Pons (tissue), 1 donor: ENCODE measurements around the gene MVB12B.

Source experiments
- DNase-seq: peaks from one replicate; pipeline ENCODE4 v3.0.0-alpha.2; 2016; ENCODE audit warnings: low spot score

The MVB12B gene

DNA sequence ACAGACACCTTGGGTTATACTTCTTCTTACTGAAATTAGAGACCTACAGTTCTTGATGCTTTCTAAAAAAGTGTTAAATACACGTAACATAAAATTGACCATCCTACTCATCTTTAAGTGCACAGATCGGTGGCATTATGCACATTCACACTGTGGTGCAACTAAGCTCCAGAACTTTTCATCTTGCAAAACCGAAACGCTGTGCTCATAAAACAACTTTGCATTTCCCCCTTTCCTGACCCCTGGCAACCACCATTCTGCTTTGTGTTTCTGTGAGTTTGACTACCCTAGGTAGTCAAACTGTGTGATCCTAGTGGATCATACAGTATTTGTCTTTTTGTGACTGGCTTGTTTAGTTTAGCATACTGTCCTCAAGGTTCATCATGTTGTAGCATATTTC lies 3.9 kb downstream of the MVB12B start:
- DNase-seq, result no peak

GRCh38 chr9:126331964-126332748 lies 5.5 kb downstream of the MVB12B start:
- DNase-seq, result peak; percentile 62

GRCh38 chr9:126334721-126335621 lies 8.3 kb downstream of the MVB12B start:
- peak; percentile 28 for DNase-seq

DNA sequence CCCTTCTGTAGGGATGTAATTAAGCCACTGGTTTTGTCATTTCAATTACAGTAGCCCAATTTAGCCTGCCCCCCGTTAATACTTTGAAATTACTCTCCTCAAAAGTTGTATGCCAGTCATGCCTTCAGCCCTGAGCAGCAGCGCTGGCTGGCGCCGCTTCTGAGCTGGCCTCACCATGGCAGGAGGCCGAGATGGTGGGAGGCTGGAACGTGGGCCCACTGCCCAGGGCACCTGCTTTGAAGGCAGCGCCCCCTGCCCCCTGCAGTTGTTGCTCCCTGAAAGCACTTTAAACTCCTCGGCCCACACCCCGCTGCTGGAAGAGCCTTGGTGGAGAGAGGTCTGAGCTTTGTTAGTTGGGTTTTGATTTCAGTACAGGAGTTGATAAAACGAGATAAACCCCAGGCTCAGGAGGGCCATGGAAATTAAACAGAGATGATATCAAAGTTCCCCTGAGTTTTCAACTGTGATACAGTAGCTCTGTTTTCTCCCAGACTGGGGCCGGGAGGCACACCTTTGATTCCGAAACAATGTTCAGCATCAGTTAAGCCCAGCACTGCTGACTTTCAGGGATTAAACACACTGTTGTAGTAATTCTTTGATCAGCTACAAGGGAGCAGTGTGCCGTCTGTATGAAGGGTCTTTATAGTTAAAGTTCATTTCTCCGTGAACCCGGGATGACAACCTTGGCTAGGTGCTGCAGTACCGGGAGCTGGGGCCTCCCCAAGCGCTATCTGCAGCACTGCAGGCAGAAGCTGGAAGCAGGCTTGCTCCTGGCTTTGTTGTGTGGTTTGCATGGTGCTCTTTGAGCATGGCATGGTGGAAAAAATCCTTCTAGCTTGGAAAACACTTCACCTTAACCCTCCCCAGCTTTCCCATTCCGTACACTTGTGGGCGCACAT lies 9.5 kb downstream of the MVB12B start:
- peak; percentile 31 for DNase-seq

- no peak for DNase-seq
These were observed 10.2 kb downstream of the MVB12B start for GRCh38 chr9:126336736-126337325.

DNA sequence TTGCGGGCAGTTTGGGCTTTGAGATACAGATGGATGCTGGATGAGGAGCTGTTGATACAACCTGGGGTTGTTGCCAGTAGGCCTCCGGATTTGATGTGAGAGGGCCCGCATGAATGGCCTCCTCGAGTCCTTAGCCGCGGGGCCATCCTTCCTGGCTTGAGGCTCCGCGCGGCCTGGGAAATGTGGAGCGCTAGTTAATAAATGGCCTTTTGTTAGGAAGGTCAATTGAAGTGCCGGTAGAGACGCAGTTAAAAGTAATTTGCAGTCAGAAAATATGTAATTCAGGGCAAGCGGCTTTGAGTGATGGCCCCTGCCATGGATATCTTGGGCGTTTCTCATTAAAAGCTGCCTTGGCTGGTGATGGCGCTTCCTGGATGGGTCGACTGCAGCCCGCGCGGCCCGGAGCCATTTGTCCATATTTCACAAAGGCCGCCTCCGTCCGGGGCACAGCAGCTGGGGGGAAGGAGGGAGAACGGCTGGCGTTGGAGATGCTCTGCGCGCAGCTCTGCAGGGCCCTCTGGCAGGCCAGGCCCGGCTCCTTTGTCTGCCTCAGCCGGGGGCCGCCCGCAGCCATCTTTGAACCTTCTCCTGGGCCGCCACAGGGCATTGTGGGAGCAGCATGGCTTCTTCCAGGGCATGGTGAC lies 11.2 kb downstream of the MVB12B start:
- DNase-seq, result peak; percentile 85

GRCh38 chr9:126338945-126339344 lies 12.3 kb downstream of the MVB12B start:
- peak; percentile 83 for DNase-seq

- DNase-seq, result no peak
These were observed 14.8 kb downstream of the MVB12B start for GRCh38 chr9:126341426-126341825.

- no peak for DNase-seq
These were observed 15.3 kb downstream of the MVB12B start for GRCh38 chr9:126341902-126342301.

- DNase-seq, result no peak
These were observed 16.0 kb downstream of the MVB12B start for GRCh38 chr9:126342621-126343031.

DNA sequence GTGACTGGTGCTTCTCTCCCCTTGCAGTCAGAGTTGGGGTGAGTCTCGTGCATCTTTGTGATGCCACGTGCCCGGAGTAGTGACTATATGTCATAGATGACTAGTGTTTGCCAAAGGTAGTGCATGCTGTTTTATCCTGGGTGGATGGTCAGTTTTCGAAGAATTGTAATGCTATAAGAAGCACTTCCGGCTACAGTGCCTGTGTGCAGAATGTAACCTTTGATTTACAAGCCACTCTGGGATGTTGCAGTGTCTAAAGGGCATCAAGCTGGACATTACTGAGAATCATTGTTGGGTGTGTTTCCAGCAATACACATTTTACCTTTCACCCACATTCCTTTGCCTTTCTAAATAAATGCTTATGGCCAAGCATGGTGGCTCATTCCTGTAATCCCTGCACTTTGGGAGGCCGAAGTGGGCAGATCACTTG lies 16.7 kb downstream of the MVB12B start:
- DNase-seq, result no peak

DNA sequence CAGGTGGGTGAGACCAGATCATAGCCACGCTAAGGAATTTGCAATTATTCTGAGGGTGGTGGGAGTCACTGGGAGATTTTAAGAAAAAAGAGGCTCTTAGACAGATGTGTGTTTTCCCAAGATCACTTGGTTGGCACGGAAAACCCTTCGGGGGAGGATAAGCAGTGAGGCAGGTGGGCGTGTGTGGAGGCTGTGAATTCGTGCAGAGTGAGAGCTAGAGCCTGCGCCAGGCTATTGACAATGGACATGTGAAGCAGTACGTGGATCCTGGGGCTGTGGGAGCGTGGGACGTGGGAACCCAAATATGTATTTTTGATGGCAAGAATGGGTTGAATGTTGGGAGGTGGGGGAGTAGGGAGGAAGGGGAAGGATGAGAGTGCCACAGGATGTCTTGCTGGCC lies 19.4 kb downstream of the MVB12B start:
- no peak for DNase-seq

- no peak for DNase-seq
These were observed 20.5 kb downstream of the MVB12B start for GRCh38 chr9:126347093-126347492.

DNA sequence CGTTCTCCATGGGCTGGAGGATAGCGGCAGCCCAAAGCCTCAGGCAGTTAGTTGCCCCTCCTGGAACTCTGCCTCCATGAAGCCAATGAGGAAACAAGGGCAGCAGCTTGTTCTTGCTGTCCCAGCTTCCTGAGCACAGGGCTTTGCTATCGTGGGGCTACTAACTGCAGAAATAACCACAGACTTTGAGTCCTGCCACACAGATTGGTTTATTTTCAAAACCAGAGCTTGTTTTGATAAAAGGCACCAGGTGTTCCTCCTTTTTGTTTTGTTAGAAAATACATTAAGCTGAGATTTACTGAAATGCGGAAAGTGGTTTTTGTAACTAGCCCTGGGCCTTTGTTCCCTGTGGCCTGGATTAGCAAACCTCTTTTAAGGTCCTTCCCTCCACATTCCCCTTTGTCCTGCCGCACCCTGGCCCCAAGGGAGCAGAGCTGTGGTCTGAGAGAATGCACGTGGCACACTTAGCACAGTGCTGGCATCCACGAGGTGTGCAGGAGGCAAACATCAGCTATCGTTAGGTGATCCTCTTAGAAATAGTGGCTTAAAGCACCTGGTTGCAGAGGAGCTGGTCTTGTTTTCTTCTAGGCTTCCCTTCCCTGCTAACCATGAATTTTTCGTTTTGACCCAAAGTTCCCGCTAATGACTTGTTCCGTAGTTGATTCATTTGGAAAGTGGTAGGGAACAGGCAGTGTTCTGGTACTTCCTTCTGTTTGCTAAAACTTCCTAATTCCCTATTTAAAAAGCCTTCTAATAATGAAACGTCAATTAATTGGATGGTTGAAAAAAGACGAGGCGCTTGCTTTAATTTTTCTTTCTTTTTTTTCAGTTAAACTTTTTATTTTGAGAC lies 21.5 kb downstream of the MVB12B start:
- DNase-seq, result peak; percentile 84

DNA sequence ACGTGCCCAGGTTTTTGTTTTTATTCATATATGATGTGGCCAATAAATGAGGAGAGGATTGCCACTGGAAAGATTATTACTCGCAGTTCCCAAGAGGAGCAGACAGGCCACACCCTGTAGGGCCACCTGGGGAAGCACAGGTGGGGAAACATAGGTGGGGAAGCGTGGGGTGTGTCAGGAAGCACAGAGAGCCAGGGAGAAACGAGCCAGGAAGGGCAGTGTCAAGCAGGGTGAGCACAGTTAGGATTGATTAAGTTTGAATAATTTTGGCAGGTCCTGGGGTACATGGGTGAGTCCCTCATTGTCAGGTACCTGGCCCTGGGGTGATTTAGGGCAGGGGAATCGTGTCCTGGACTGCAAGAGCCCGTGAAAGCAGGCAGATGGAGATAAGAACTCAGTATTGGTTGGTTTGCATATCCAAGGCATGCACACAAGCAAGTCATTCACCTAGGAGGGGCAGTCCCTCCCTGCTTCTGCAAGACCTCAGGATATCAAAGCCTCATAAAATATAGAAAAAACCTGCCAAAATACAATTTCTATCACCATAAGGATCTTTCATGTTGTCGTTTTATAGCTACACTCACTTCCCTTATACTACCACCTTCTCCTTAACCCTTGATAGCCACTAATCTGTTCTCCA lies 22.4 kb downstream of the MVB12B start:
- DNase-seq, result no peak

GRCh38 chr9:126354887-126355770 lies 28.5 kb downstream of the MVB12B start:
- peak; percentile 33 for DNase-seq

GRCh38 chr9:126357074-126357473 lies 30.4 kb downstream of the MVB12B start:
- peak; percentile 13 for DNase-seq

DNA sequence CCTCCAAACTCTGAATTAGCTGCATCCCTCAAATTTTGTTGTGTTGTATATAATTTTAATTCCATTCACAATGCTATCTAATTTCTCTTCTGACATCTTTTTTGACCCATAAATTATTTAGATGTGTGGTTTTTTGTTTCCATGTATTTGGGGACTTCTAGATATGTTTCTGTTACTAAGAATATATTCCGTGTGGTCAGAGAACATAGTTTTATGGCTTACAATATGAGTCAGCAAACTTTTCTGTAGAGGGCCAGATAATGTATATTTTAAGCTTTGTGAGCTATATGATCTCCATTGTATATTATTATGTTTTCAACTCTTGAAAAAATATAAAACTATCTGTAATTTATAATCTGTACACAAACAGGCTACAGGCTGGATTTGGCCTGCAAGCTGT lies 33.4 kb downstream of the MVB12B start:
- DNase-seq, result no peak

DNA sequence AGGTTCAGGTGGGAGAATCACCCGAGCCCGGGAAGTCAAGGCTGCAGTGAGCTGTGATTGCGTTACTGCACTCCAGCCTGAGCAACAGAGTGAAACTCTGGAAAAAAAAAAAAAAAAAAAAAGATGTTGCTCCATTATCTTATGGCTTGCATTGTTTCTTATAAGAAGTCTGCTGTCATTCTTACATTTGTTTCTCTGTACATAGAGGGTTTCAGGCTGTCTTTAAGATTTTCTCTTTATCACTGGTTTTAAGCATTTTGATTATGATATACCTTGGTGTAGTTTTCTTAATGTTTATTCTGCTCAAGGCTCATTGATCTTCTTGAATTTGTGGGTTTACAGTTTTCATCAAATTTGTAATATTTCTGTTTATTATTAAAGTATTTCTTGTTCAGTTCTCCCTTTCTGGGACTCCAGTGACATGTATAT lies 35.2 kb downstream of the MVB12B start:
- no peak for DNase-seq
